CD4-positive, alpha-beta T cell treated with Interleukin-6 for 4 hours (primary cell): Measurements from ENCODE around the gene NIPAL4.

Experiments used
- DNase-seq: peaks from one replicate; pipeline ENCODE4 v3.0.0-alpha.2; 2020; ENCODE audit warnings: mixed read lengths

NIPAL4 gene

GRCh38 chr5:157518963-157519362 lies 59.0 kb downstream of the NIPAL4 start:
- no peak for DNase-seq

- no peak for DNase-seq
Observed at GRCh38 chr5:157519579-157520253, 59.7 kb downstream of the NIPAL4 start.

- no peak for DNase-seq
Observed at GRCh38 chr5:157520911-157521703, 61.1 kb downstream of the NIPAL4 start.

- DNase-seq = no peak
Observed at GRCh38 chr5:157521704-157522029, 61.7 kb downstream of the NIPAL4 start.

- no peak for DNase-seq
Observed at GRCh38 chr5:157523976-157524375, 64.0 kb downstream of the NIPAL4 start.
